GM12878 (cell line): ENCODE data around the gene GUCY1A2.

Source experiments
- BCL3 ChIP-seq: IDR thresholded peaks from 2 replicates; pipeline ENCODE4 v1.6.1; 2011; ENCODE audit warnings: borderline replicate concordance, low read depth, mild to moderate bottlenecking, moderate library complexity, low read length; ENCODE audit not compliant: insufficient read depth, poor library complexity, severe bottlenecking
- CREB1 ChIP-seq: IDR thresholded peaks from 2 replicates; pipeline ENCODE4 v1.6.1; 2012; ENCODE audit warnings: low read depth, mild to moderate bottlenecking, inconsistent platforms
- EP300 ChIP-seq, 2 experiments: fragments of 150-350 bp in 1 of 2; IDR thresholded peaks; 2 replicates each; pipeline ENCODE4 v1.6.1; 2011 to 2012; ENCODE audit warnings: low read depth in 2 of 2, low read length in 2 of 2, borderline replicate concordance in 1 of 2, improper control_type of control experiment in 1 of 2, inconsistent platforms in 1 of 2; ENCODE audit not compliant: control insufficient read depth in 1 of 2
- EZH2 ChIP-seq: IDR thresholded peaks from 2 replicates; pipeline ENCODE4 v1.6.1; 2012; ENCODE audit warnings: low read depth, mild to moderate bottlenecking, control low read depth, inconsistent platforms, low read length, borderline replicate concordance; ENCODE audit not compliant: control insufficient read depth
- MTA3 ChIP-seq: IDR thresholded peaks from 2 replicates; pipeline ENCODE4 v1.6.1; 2012; ENCODE audit warnings: low read length, inconsistent platforms, borderline replicate concordance
- POLR2AphosphoS5 ChIP-seq: IDR thresholded peaks from 2 replicates; pipeline ENCODE4 v1.6.1; 2011; ENCODE audit warnings: mild to moderate bottlenecking, low read length, inconsistent platforms
- SP1 ChIP-seq: IDR thresholded peaks from one replicate; pipeline ENCODE4 v1.6.1; 2011; ENCODE audit warnings: low read depth, low read length
- YY1 ChIP-seq: IDR thresholded peaks from 2 replicates; pipeline ENCODE4 v1.6.1; 2011; ENCODE audit warnings: low read depth, mild to moderate bottlenecking, low read length
- TF ChIP-seq, protein P1 (sequence below): IDR thresholded peaks from 2 replicates; pipeline ENCODE4 v1.6.1; 2012; ENCODE audit warnings: low read depth, low read length, improper control_type of control experiment

GRCh38 chr11:106728859-106729258 lies 289.4 kb downstream of the GUCY1A2 start:
- TF ChIP-seq EZH2 (no peak), EP300 (IDR thresholded peaks at IDR 0.05; ENCODE audit: borderline replicate concordance in 1 of 2, control insufficient read depth in 1 of 2, low read depth in 2 of 2, low read length in 2 of 2) (no peak), BCL3 (no peak), YY1 (no peak), CREB1 (no peak), SP1 (no peak), POLR2AphosphoS5 (no peak), MTA3 (no peak)
- TF ChIP-seq, protein P1, sequence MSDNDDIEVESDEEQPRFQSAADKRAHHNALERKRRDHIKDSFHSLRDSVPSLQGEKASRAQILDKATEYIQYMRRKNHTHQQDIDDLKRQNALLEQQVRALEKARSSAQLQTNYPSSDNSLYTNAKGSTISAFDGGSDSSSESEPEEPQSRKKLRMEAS: no peak
